Hematopoietic multipotent progenitor cell treated with erythropoietin and hydrocortisone succinate and interleukin-3 and kit ligand, for 4 days (in vitro differentiated cells): Measurements from ENCODE around the gene STAT4.
A peak's percentile ranks its signal among the peaks of the same experiment; 100 is the strongest.

Source experiments
- DNase-seq: peaks from one replicate; pipeline ENCODE4 v3.0.0-alpha.2; 2015

STAT4 gene

GRCh38 chr2:191039616-191040015, 111.2 kb downstream of the STAT4 start:
- no peak for DNase-seq

GRCh38 chr2:191038741-191039140, 112.1 kb downstream of the STAT4 start:
- no peak for DNase-seq

GRCh38 chr2:191038241-191038725, 112.5 kb downstream of the STAT4 start:
- peak; percentile 62 for DNase-seq

- no peak for DNase-seq
These were observed 113.4 kb downstream of the STAT4 start for GRCh38 chr2:191037351-191037750.

GRCh38 chr2:191036363-191036762, 114.4 kb downstream of the STAT4 start:
- DNase-seq: no peak

- DNase-seq: no peak
These were observed 118.0 kb downstream of the STAT4 start for GRCh38 chr2:191032588-191033429.

- DNase-seq: no peak
These were observed 119.5 kb downstream of the STAT4 start for GRCh38 chr2:191031256-191031655.

GRCh38 chr2:191030521-191031154, 120.2 kb downstream of the STAT4 start:
- peak; percentile 84 for DNase-seq

GRCh38 chr2:191029280-191029950, 121.4 kb downstream of the STAT4 start:
- no peak for DNase-seq

GRCh38 chr2:191026377-191026776, 124.4 kb downstream of the STAT4 start:
- DNase-seq: no peak

GRCh38 chr2:191025135-191025534, 125.7 kb downstream of the STAT4 start:
- DNase-seq: no peak

GRCh38 chr2:191023235-191023679, 127.5 kb downstream of the STAT4 start:
- DNase-seq: peak; percentile 75

- DNase-seq: peak; percentile 76
These were observed 129.9 kb downstream of the STAT4 start for GRCh38 chr2:191020742-191021381.

- peak; percentile 98 for DNase-seq
These were observed 130.5 kb downstream of the STAT4 start for GRCh38 chr2:191020221-191020741.

GRCh38 chr2:191019376-191019775, 131.4 kb downstream of the STAT4 start:
- no peak for DNase-seq

- no peak for DNase-seq
These were observed 132.1 kb downstream of the STAT4 start for GRCh38 chr2:191018643-191019119.

- DNase-seq: no peak
These were observed 132.7 kb downstream of the STAT4 start for GRCh38 chr2:191018048-191018447.

- no peak for DNase-seq
These were observed 135.0 kb downstream of the STAT4 start for GRCh38 chr2:191015831-191016230.

GRCh38 chr2:191015239-191015638, 135.6 kb downstream of the STAT4 start:
- DNase-seq: no peak

GRCh38 chr2:191014653-191015020, 136.2 kb downstream of the STAT4 start:
- DNase-seq: no peak

- peak; percentile 96 for DNase-seq
These were observed 136.7 kb downstream of the STAT4 start, which contains the start of gene STAT1 for GRCh38 chr2:191013932-191014652. Gene STAT1 (minus strand): TSS chr2:191014171. CDS start chr2:191010003, 4,168 bp downstream.

- DNase-seq: no peak
These were observed 137.2 kb downstream of the STAT4 start for GRCh38 chr2:191013682-191013931.
